ENCODE data around the gene ERC2.
A peak's percentile ranks its signal among the peaks of the same experiment; 100 is the strongest.

The ERC2 gene

DNA sequence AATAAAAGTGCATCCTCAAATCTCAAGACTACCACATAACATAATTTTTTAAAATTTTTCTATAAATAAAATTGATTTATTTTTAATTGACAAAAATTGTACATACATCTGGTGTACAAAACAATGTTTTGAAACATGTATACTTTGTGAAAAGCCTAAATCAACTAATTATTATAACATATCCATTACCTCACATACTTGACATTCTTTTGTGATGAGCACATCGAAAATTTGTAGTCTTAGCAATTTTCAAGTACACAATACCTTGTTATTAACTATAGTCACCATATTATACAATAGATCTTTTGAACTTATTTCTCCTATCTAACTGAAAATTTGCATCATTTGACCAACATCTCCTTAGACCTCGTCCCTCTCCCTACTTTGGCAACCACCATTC is 973.3 kb downstream of the ERC2 start:
- TF ChIP-seq, protein P1, sequence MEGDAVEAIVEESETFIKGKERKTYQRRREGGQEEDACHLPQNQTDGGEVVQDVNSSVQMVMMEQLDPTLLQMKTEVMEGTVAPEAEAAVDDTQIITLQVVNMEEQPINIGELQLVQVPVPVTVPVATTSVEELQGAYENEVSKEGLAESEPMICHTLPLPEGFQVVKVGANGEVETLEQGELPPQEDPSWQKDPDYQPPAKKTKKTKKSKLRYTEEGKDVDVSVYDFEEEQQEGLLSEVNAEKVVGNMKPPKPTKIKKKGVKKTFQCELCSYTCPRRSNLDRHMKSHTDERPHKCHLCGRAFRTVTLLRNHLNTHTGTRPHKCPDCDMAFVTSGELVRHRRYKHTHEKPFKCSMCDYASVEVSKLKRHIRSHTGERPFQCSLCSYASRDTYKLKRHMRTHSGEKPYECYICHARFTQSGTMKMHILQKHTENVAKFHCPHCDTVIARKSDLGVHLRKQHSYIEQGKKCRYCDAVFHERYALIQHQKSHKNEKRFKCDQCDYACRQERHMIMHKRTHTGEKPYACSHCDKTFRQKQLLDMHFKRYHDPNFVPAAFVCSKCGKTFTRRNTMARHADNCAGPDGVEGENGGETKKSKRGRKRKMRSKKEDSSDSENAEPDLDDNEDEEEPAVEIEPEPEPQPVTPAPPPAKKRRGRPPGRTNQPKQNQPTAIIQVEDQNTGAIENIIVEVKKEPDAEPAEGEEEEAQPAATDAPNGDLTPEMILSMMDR (IDR thresholded peaks at IDR 0.05; ENCODE audit: low read depth, low read length, missing control alignments) = no peak

DNA sequence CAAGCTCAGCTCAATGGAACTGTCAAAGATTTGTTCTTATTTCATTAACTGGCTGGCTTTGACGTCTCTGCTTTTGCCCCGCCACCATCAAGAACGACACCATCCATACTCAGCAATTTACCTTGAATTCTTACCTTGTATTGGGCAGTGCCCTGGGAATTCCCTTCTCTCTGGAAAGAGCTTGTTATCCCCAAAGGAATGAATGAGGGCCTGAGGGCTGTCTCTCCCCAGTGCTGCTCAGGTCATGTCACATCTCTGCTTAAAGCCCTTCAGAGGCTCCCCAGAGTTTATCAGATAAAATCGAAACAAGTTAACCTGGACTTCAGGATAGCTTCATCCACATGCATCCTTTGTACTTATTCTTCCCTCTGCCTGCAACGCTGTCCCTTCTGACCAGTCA is 975.3 kb downstream of the ERC2 start:
- TF ChIP-seq, protein P1 (IDR thresholded peaks at IDR 0.05; ENCODE audit: low read depth, low read length, missing control alignments) = no peak
- DNase-seq (ENCODE audit: extremely low read depth, low read depth) = no peak

More for the DNA sequence above, 973.3 kb downstream of the ERC2 start:
- no peak overlapping the region for H3K4me3 ChIP-seq (replicated peaks; ENCODE audit: low read depth, low read length)
- no peak for DNase-seq (ENCODE audit: extremely low read depth, low read depth)

DNA sequence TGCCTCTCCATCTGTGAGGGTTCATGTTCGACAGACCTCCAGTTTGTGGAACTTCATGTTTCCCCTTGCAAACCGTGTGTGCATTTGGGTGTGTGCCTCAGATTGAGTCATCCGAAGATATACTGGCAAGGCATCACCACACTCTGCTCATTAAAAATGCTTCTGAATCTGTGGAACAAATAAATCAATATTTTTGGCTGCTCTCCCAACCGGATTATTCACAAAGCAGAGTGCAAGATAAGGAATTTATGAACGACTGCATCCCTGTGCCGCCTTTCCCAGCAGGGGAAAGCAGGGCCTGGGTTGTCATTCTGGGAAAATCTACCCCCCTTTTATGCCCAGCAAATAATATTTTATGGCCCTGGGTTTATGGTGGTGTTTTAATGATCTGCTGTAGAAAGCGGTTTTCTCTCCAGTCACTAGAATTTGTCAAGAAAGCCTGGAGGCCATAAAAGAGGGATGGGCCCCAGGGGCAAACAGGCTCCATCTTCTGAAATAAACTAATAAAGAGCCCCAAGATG is 976.9 kb downstream of the ERC2 start:
- no peak overlapping the region for H3K4me3 ChIP-seq (replicated peaks; ENCODE audit: low read depth, low read length)
- DNase-seq (ENCODE audit: extremely low read depth, low read depth) = no peak
- TF ChIP-seq, protein P1 (IDR thresholded peaks at IDR 0.05; ENCODE audit: low read depth, low read length, missing control alignments) = no peak

More for the DNA sequence above, 975.3 kb downstream of the ERC2 start:
- no peak overlapping the region for H3K4me3 ChIP-seq (replicated peaks; ENCODE audit: low read depth, low read length)

DNA sequence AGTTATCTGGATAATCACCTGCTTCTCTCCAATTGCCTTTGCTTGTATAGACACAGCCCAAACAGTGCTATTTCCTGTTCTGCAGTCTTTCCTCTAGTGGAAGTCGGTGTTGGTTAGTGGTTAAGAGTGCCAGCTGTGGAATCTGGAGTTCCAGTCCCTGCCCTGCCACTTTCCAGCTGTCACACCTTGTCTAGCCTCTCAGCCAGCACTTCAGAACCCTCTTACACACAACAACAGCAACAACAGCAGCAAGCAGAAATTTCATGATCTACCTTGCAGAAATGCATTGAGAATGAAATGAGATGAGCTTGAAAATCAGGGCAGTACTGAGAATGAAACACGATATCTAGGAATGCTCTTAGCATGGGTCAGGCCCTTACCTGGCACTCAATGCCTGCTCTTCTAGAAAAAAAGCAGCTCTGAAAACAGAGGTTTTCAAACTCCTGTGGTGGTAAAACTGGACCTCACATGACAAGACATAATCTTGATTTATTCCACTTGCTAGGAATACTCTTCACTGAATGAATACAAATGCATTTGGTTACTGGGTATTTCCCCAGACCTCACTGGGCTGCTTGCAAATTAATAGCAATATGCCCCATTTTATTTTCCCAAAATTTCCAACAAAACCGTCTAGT is 977.9 kb downstream of the ERC2 start:
- DNase-seq (ENCODE audit: extremely low read depth, low read depth) = no peak
- TF ChIP-seq, protein P1 (IDR thresholded peaks at IDR 0.05; ENCODE audit: low read depth, low read length, missing control alignments) = no peak
- no peak overlapping the region for H3K4me3 ChIP-seq (replicated peaks; ENCODE audit: low read depth, low read length)

DNA sequence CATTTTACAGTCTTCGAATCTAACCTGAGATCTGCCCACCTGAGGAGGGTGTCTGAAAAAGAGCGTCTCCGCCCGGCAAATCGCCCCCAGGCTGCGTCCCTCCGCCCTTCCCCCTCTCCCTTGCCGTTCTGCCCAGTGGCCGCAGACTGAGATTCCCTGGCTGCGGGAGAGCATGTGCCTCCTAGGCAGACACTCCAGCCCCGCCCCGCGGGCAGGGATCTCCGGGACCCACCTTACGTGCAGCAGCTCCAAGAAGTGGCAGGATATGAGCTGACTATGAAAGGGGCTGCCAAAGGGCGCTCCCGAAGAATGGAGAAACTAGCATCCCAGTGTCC is 978.5 kb downstream of the ERC2 start:
- no peak for DNase-seq (ENCODE audit: extremely low read depth, low read depth)
- TF ChIP-seq, protein P1 (IDR thresholded peaks at IDR 0.05; ENCODE audit: low read depth, low read length, missing control alignments) = no peak
- H3K4me3 ChIP-seq (replicated peaks; ENCODE audit: low read depth, low read length) = no peak overlapping the region

DNA sequence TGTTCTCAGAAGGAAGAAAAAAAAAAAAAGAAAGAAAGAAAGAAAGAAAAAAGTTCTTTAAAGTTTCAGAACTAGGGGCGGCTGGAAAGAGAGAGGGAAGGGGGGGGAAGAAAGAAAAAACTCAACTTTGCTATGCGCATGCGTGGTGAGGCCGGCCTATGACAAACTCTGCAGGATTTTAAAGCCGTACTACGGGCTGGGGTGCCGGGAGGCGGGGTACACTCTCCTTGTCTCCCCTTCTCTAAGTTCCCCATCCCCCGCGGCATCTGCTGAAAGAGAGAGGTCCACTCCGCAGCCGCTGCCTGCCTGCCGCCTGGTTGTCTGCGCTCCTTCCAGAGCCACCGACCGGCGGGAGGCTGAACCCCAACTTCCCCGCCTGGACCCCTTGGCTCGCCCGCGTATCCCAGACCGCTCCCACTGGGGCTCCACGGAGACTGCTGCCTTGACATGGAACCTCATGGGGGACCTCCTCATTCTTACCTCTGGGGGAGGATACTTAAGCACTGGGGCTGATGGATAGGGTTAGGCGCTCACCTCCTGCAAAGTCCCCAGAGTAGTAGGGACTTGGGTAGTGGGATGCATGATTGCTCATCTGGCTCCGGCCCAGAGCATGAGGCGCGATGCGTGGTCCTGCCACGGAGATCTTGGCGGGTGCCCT is 979.7 kb downstream of the ERC2 start:
- no peak for DNase-seq (ENCODE audit: extremely low read depth, low read depth)
- TF ChIP-seq, protein P1 (IDR thresholded peaks at IDR 0.05; ENCODE audit: low read depth, low read length, missing control alignments) = no peak
- peak overlapping the region; percentile 88 for H3K4me3 ChIP-seq (replicated peaks; ENCODE audit: low read depth, low read length)
